Measurements from ENCODE around the gene APOH.

GRCh38 chr17:66171172-66171571, 58.0 kb downstream of the APOH start:
- TF ChIP-seq EZH2 (IDR thresholded peaks at IDR 0.05; ENCODE audit: low read length) = no peak
- TF ChIP-seq, protein P1, sequence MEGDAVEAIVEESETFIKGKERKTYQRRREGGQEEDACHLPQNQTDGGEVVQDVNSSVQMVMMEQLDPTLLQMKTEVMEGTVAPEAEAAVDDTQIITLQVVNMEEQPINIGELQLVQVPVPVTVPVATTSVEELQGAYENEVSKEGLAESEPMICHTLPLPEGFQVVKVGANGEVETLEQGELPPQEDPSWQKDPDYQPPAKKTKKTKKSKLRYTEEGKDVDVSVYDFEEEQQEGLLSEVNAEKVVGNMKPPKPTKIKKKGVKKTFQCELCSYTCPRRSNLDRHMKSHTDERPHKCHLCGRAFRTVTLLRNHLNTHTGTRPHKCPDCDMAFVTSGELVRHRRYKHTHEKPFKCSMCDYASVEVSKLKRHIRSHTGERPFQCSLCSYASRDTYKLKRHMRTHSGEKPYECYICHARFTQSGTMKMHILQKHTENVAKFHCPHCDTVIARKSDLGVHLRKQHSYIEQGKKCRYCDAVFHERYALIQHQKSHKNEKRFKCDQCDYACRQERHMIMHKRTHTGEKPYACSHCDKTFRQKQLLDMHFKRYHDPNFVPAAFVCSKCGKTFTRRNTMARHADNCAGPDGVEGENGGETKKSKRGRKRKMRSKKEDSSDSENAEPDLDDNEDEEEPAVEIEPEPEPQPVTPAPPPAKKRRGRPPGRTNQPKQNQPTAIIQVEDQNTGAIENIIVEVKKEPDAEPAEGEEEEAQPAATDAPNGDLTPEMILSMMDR (optimal IDR thresholded peaks at IDR 0.05 in 1 of 3, IDR thresholded peaks at IDR 0.05 in 1 of 3, conservative IDR thresholded peaks at IDR 0.05 in 1 of 3; ENCODE audit: extremely low read depth in 1 of 3, insufficient read depth in 2 of 3, low read length in 3 of 3) = no peak

Data from keratinocyte (primary cell).